ENCODE results near the gene NAT14. TPM values are rescaled to one million over a fixed set of nuclear protein-coding genes. Genes with fewer than 3 reads are reported as not detected.

Gene NAT14
- total and polyA plus RNA-seq, 8 donors = 4.3 to 22.1 (median 8.7) TPM; not detected in 3

- Histone ChIP-seq H3K4me3 (no peak overlapping the region), H3K9me3 (no peaks in the 10 kb centered on the region), H3K4me1 (peaks cover 22 to 24% (median 22%) of the 10 kb centered on the region in 4 donors), H3K27me3 (peaks cover 18 to 43% (median 34%) of the 10 kb centered on the region in 3 donors), H3K27ac (no peak overlapping the region), H3K36me3 (peaks cover 0 to 34% (median 25%) of the 10 kb centered on the region in 4 donors)
- TF ChIP-seq POLR2AphosphoS5 (IDR thresholded peaks at IDR 0.05) = no peak
- no peak for TF ChIP-seq POLR2A (IDR thresholded peaks at IDR 0.05)
- no peak for TF ChIP-seq EP300 (IDR thresholded peaks at IDR 0.05)
- TF ChIP-seq CTCF (IDR thresholded peaks at IDR 0.05) = no peak
- no peak for DNase-seq
- intact Hi-C loops (cut with DNase I; ENCODE audit: low total_unique reads) = no loop called here
- WGBS, 5 donors = 86 to 92% (median 88%) methylated on average over 8 to 12 of the region's 12 CpGs
Measured at GRCh38 chr19:55453511-55454260, 31.3 kb upstream of the NAT14 start.

- Histone ChIP-seq H3K9me3 (no peaks in the 10 kb centered on the region), H3K27me3 (peaks cover 16 to 33% (median 26%) of the 10 kb centered on the region in 3 donors), H3K36me3 (peaks cover 0 to 34% (median 25%) of the 10 kb centered on the region in 4 donors), H3K4me1 (peaks cover 27 to 31% (median 28%) of the 10 kb centered on the region in 4 donors), H3K4me3 (no peak overlapping the region), H3K27ac (no peak overlapping the region)
- TF ChIP-seq POLR2AphosphoS5 (IDR thresholded peaks at IDR 0.05) = no peak
- peak in 4 of 7 experiments; percentile 13 to 51 (median 32) for TF ChIP-seq CTCF (IDR thresholded peaks at IDR 0.05)
- 77 to 80% (median 78%) methylated on average over 12 to 14 of the region's 14 CpGs for WGBS, 5 donors
- intact Hi-C loops (cut with DNase I; ENCODE audit: low total_unique reads) = no loop called here
- DNase-seq = peak in 1 of 2 donors; percentile 61
Measured at GRCh38 chr19:55454787-55455243, 30.2 kb upstream of the NAT14 start.

- Histone ChIP-seq H3K4me1 (peaks cover 36 to 40% (median 36%) of the 10 kb centered on the region in 4 donors), H3K9me3 (no peaks in the 10 kb centered on the region), H3K27ac (no peak overlapping the region), H3K27me3 (peaks cover 16 to 27% (median 26%) of the 10 kb centered on the region in 3 donors), H3K4me3 (no peak overlapping the region), H3K36me3 (peaks cover 0 to 34% (median 25%) of the 10 kb centered on the region in 4 donors)
- DNase-seq = no peak
- TF ChIP-seq CTCF (IDR thresholded peaks at IDR 0.05) (no peak), POLR2AphosphoS5 (IDR thresholded peaks at IDR 0.05) (no peak), POLR2A (IDR thresholded peaks at IDR 0.05) (no peak)
- intact Hi-C loops (cut with DNase I; ENCODE audit: low total_unique reads) = no loop called here
- 80 to 94% (median 93%) methylated on average over 11 of the region's 11 CpGs for WGBS, 5 donors
Measured at GRCh38 chr19:55455576-55456235, 29.3 kb upstream of the NAT14 start.

- Histone ChIP-seq H3K36me3 (peaks cover 0 to 34% (median 25%) of the 10 kb centered on the region in 4 donors), H3K4me1 (peaks cover 36 to 41% (median 38%) of the 10 kb centered on the region in 4 donors), H3K9me3 (no peaks in the 10 kb centered on the region), H3K4me3 (no peak overlapping the region), H3K27ac (no peak overlapping the region), H3K27me3 (peaks cover 11 to 20% (median 19%) of the 10 kb centered on the region in 3 donors)
- no peak for DNase-seq
- TF ChIP-seq POLR2A (IDR thresholded peaks at IDR 0.05) = no peak
- no peak for TF ChIP-seq POLR2AphosphoS5 (IDR thresholded peaks at IDR 0.05)
- no peak for TF ChIP-seq CTCF (IDR thresholded peaks at IDR 0.05)
- TF ChIP-seq EP300 (IDR thresholded peaks at IDR 0.05) = no peak
- intact Hi-C loops (cut with DNase I; ENCODE audit: low total_unique reads) = no loop called here
- 89 to 95% (median 91%) methylated on average over 7 to 14 of the region's 14 CpGs for WGBS, 5 donors
Measured at GRCh38 chr19:55456347-55456746, 28.6 kb upstream of the NAT14 start.

Data from stomach (tissue), 9 donors.